Skin of body (tissue), 2 donors: ENCODE results near the gene TRPM3. TPM values are rescaled to one million over a fixed set of nuclear protein-coding genes. Genes with fewer than 3 reads are reported as not detected.

Experiments
- DNase-seq: peaks from one replicate; lab custom pipeline; 2025; lab: John Stamatoyannopoulos, UW
- total RNA-seq: library from RNA; depleted of rRNA; stranded (reverse); fragments of >200 nt; gene quantifications from one replicate; pipeline ENCODE4 v1.2.3, GENCODE V29; 2014

The TRPM3 gene
- total RNA-seq, 1 donor from 2014 or later, result 2.3 TPM

DNA sequence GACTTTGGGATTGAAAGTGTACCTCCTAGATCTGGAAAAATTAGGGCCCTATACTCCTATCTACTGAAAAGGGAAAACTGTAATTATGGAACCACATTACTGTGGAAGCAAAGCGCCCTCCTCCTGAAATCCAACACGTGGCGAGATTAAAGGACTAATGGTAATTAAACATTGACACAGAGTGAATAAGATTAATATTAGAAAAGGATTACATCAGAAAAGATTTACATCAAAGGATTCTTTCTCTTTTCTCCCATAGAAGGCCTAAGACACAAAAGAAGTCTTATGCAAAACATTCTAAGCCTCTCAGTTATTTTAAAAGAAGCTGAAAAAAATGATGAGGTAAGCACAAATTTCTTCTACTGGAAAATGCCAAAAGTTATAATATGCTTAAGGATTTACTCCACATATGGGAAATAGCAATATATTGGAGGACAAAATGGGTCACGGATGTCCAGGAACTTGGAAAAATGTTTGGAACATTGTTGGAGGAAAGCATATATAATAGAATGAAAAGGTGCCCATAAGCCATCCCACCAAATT is 227.8 kb downstream of the TRPM3 start:
- no peak for DNase-seq

DNA sequence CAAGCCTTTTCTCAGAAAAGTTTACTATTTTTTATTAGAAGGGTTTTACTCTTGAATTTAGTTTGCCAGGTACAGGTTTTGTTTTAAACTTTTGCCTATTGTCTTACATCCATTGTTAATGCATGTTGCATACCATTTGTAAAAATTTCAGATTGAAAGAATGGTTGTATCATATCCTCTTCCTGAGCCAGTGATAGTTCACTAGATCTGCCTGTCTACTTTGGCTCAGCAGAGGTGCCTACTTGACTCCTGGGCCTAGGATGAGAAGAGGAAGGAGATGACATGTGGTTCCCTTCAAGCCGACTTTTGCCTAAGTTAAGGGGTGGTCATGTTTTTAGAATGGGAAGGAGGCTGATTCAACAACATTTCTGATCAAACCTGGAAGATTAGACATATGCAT is 232.9 kb downstream of the TRPM3 start:
- no peak for DNase-seq

DNA sequence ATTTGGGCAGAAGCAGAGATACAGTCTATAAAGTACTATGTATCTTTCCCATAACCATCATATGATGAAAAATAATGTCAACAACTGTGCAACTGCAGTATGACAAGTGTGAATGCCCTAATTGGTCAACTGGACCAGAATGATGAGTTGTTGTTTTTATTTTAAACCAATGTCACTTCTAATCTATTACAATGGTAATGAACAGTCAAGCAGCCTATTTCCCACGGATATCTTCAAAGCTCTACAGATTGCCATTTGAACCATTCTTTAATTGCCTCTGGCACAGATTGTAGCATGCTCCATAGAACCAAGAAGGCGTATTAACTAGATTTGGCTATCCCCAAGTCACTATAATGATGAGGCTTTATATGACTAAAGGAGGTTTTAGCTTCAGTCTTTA is 233.6 kb downstream of the TRPM3 start:
- DNase-seq, result no peak

DNA sequence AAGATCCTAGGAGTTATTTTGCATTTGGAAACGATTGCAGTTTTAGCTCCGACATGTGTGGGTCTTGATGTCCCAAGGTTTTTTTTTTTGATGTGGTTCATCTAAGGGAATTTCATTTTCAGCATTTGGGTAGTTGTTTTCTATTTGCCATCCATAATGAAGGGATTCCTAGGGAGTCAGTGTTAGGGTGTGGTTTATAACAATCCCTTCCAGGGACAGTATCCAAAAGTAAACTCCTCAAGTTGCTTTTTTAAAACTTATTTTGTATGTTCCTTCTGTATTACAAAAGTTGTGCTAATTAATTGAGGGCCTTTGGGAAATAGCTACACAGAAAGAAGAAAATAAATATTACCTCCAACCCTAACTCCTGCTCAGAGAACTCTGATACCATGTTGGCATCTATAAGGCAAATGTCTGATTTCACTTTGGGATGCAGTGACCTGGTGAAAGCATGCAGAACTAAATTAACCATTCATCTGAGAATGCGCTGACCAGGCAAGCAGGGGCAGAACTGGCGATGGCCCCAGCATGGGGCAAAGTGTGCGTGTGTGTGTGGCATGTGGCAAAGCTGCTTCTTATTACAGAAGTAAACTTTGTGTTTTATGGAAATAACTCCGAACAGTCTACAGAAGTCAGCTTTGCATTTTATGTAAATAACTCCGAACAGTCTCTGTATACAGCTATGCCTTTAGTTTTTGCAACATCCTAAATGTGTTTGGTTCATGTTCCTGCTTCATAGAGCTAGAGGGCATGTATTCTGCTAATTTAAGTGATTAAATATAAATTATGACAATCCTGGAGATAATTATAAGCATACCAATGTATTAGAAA is 237.2 kb downstream of the TRPM3 start:
- no peak for DNase-seq

DNA sequence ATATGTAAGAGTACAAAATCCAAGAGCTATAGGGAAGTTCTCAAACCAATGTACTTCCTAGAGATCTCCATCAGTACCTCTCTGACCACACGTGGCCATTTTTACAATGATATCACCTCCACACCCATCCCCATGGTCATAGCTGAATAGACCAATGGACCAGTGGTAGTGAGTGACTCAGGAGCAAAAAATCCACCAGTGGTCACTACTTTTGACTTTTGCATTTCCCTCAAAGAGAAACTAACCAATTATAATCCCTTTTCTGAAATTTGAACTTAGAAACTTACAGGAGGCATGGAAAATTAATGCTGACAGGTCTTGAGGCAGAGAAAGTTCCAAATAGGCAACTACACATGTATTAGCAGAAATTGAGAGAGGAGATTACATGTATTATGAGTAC is 238.4 kb downstream of the TRPM3 start:
- no peak for DNase-seq

DNA sequence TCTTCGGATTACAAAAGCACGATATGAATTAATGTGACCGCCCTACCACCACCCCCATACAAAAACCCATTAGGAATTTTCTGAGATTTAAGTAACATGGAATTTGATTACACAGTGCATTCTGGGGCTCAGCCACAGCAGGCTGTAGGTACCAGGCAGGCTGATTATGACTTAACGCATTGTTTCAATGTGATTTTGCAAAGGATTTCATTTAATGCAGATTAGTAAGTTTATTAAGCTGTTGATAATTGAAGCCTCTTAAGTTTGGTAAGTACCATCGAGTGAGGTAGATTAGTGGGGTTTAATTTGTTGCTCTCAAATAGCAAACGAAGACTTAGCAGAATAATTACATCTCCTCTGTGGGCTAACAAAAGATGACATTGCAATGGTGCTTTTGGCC is 240.1 kb downstream of the TRPM3 start:
- no peak for DNase-seq

DNA sequence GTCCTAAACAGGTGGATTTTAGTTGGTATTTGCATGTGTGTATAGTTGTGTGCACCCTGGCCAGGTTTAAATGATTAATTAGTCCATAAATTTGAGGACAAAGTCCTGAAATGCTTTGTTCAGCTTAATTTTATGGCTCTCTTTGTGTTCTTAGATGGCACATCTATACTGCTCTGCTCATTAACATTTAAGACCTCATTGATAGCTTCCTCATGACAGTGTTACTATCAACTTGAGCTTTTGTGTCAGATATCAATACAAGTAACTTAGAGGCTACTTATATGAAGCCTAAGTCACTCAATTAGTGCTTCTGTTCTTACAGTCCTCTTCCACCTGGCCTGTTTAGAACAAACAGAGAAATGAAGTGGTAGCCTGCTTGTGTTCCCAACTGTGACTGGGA is 240.9 kb downstream of the TRPM3 start:
- DNase-seq, result no peak

DNA sequence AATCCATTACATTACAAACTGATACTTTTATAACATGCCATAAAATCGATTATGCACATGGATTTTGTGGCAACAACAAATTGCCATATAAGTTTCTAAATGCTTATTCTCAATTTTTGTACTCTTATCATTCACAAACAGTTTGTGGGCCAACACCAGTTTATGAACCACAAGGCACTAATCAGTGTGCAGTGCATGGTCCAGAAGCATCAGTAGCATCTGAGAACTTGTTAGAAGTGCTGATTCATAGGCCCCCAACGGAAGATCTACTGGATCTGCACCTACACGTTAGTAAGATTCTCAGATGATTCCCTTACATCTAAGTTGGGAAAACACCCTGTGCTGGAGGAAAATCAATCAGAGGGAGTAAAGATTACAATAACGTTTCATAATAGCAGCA is 242.8 kb downstream of the TRPM3 start:
- no peak for DNase-seq

DNA sequence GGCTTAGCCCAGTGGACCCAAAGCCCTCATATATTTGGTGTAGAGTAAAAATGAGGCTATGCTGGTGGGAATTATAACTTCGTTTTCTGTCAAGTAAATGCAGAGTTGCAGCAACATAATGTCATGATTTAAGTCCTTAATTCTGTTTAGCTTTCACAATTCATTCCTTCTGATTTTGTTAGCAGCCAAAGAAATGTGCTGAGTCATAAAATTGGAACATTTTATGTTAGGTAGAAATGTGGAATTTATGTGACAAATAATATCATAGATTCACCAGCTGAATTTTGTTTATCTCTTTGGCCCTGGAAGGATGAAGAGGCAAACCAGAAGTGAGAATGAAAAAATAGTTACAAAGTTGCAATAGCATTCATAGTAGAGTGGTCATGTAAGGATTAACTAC is 247.0 kb downstream of the TRPM3 start:
- DNase-seq, result no peak

DNA sequence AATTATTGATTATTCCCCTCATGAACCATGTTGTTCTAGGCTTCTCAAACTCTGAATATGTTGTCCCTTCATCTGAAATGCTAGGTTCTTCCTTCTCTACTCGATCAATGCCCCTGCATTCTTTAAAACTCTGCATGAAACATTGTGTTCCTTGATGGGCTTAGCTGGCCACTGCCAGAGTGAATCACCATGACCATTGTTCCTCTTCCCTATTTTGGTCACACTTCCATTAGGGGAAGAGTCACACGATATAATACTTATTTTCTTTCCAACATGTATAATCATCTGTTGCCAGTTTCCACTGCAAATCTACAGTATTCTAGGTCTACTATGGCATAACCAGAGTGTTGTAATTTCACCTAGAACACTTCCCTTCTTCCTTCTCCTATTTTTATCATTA is 247.9 kb downstream of the TRPM3 start:
- no peak for DNase-seq

DNA sequence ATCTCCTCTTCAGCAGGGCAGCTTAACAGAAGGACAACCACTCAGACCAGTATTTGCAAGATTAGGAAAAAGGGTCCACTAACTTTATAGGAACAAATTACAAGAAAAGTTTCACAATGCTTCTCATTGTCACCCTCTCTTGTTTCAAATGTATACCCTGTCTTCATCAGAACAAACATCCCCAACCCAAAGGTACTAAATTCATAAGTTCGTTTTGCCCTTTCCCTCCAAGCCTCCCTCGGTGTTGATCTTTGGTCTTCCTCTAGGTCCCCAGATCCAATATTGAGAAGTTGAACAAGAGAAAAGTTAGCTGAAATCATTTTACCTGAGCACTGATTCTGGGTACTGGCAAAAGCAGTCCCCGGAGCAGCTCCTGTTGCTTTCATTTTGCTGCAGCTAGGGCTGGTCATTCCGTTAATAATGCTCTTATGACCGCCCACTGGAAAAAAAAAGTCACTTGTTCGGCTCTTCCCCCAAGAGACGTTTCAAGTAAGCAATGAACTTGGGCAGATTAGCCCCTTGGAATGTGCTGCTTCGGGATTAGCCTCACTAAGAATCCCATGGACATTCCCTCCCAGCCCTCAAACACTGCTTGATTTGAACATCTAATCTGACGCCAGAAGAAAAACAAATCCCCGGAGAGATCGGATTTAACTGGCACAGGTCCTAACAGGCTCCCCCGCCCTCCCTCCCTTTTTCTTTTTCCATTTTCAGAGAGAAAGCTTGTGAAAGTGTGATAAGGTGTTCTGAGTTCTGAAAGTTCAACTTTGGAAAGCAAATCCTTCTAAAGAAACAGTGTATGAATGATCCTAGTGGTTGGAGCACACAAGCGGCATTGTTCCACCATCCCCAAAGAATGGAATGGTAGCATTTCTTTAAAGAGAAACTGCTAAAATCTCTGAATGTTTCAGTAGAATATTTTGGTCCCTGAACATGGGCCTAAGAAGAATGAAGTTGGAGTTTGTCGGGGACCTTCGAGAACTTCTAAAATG is 252.5 kb downstream of the TRPM3 start:
- no peak for DNase-seq

DNA sequence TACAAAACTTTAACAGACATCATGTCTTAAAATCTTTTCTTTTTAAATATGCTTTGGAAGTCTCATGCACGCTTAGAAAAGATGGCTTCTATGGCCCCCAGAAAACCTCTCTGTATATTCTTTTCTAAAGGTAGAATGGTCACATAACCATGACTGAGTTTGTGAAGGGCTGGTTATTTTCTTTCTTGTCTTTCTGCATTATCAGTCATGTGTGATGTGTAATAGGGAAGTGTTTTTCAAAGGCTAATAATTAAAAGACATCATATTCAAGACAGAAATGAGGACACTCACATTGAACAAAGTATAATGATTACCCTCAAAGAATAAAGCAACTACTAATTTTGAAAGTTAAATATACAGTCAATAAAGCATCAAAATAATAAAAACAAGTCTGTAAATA is 253.4 kb downstream of the TRPM3 start:
- DNase-seq, result no peak

DNA sequence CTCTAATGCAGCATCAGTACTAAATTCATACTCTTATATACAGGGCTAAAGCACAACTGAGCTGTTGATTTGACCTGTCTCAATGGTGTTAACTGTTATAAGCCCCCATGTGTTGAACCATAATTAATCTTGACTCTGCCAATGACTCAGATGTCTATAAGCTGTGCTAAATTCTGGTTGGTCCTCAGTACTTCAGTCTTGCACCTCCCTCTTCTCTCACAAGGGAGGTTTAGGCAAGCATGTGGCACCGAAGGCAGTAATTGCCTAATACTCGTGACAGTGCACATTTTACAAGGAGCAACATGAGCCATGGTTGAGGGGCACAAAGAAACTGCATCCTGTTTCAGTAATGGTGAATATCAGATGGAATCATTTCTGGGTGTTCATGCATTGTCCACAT is 255.9 kb downstream of the TRPM3 start:
- DNase-seq, result no peak

DNA sequence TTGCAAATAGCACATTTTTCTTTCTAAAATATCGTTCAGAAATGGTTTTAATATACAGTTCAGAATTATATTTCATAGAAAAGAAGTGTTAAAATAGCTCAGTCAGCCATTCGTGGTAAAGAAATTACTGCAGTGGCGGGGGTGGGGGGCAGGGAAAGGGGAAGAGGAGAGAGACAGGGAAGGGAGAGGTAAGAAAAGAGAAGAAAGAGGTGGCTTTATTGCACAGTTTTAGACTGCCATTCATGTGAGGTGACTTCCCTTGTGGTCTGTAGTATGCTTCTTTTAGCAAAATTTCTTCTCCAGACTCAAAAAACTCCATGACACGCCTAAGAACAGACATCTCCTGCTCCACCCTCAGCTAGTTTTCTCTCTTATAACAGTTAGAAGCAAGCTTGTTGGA is 259.6 kb downstream of the TRPM3 start:
- DNase-seq, result no peak

DNA sequence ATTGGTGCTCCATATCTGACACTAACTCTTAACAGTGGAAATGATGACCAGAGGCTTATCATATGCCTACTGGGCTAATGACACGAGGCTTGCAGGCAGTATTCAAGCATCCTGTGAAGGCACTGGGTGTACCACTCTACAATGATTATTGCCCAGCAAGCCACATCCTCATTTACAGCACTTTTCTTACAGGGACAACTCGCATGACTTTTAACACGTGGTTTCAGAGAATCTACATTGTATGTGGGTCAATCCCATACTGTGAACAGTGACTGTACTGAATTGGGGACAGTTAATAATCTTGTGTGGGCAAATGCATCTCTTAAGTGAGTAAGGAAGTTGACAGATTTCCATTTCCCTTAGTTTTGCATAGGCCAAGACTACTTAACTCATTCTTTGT is 260.0 kb downstream of the TRPM3 start:
- DNase-seq, result no peak

DNA sequence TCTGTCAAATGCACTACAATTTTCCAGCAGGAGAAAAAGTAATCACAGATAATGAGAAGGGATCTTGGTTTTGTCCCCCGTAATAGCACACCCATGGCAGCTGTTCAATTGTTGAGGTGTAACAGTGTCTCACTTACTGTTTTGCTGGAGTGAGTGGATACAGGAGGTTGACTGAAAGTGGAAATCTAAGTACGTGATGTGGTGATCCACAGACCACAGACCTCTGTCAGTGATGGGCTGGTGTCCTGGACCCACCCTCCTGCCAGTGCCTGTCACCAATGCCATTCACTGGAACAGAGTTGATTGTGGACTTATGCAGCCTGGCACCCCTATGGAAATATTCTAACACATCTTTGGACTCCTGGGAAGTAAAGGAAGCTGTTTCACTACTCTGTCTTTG is 261.7 kb downstream of the TRPM3 start:
- no peak for DNase-seq

DNA sequence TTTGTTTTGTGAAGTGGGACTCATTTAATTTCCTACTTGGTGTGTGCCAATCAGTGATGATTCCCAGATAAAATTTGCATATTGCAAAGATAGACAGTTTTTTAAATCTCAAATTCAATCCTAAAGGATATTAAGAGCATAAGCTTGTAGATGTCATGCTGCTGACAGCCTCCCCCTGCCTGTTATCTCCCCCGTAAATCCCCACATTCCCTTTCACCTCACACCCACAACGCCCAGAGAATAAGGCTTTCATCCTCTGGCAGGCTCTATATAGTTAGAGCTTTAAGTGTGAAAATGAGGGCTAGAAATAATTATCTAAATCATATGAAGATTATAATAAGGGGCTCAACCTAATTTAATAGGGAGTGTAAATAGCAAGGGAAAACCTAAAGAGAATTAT is 265.0 kb downstream of the TRPM3 start:
- DNase-seq, result no peak

DNA sequence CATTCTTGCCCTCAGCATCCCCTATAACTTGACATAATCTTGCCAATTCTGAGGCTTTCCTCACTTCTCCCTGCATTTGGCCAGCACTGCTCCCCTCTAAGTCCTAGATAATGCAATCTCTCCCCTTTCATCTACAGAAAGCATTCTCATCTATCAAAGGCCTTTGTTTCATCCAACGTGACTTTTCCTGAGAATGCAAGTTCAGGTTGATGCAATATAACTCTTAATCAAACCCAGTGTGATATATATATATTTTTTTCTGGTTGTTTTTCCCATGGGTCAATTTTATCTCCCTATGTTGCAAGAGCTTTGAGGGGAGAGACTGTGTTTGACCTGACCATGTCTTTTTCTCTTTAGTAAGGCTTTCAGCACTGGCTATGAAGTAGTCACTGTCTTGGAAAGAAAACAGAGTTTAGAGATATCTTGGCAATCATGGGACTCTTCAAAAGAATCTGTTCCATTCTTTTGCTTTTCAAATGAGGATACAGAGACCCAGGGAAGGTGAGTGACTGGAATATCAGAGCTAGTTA is 268.6 kb downstream of the TRPM3 start:
- no peak for DNase-seq

DNA sequence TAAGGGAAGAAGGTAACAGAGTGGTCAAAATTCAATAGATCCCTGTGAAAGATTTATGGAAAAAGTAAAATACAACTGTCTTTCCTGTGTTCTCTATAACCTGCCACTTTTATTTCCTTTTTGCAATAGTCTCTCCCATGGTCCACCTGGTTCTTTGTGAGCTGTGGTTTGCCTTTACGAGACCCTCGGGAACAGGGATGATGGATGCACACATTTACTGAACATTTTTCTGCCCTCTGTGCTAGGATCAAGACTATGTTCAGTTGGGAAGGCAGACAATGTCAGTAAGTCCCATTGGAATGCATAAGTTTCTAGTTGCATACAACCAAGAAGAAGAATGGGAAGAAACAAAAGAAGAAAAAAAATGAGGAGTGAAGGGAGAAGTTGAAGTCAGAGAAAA is 281.2 kb downstream of the TRPM3 start:
- no peak for DNase-seq

DNA sequence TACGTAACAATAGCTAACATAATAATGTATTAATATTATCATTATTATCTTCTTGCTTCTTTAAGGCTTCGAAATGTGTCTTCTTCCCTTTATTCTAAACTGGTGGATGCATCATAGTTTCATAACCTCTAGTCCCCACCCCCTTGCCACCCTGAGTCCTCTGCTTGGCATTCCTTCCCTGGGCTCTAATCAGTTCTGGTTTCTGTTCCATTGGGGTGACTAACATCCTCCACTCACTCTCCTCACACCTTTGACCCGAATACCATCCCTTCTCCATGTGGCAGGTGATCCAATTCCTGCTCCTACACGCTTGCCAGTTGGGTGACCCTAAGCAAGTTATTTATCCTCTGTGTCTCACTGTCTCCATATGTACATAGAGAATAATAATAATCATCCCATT is 286.1 kb downstream of the TRPM3 start:
- DNase-seq, result no peak

DNA sequence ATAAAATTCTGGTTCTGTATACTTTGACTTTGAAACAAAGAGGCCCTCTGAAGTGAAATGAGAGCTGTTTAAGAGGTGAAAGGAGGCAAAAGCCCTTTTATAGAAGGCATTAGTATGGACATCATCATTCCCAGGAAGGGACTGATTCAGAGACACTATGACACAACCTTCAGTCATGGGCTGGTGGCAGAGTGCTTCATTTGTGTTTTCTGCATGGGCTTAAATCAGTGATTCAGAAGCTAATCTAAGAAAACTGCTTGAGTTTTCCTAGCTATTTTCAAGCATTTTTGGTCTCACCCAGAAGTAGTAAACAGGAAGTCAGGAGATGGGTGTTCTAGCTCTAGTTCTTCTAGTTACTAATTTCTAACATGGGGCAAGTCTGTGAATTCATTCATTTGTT is 288.9 kb downstream of the TRPM3 start:
- no peak for DNase-seq

DNA sequence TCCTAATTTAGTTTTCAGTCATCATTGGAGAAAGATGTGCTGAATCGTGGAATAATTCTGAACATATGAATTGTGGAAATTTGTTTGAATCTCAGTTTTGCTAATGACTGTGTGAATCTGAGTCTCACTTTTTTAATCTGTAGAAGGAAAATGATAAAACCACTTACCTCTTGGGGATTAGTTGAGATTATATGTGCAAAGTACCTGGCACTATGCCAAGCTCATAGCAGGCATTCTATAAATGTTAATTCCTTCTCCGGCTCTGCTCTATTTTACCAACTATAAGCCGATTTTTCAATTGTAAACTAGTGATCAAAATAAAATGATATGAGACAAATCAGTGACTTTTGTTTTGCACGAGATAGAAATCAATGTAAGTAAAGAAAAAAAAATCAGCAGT is 290.8 kb downstream of the TRPM3 start:
- DNase-seq, result no peak
